HepG2 (cell line): ENCODE results near the gene NEAT1. TPM values are rescaled to one million over a fixed set of nuclear protein-coding genes. Genes with fewer than 3 reads are reported as not detected.

Experiments used
- BCL6 ChIP-seq: IDR thresholded peaks from 2 replicates; pipeline ENCODE4 v1.6.1; 2016; ENCODE audit warnings: missing genetic modification reagents, missing compliant biosample characterization
- HDAC6 ChIP-seq: fragments of 200-600 bp; sonication (generic); IDR thresholded peaks from 2 replicates; pipeline ENCODE4 v1.7.0; 2017; ENCODE audit warnings: mild to moderate bottlenecking, antibody characterized with exemption, low read length, low read depth
- MAF1 ChIP-seq: sonication (generic); formaldehyde crosslinking; IDR thresholded peaks from 2 replicates; pipeline ENCODE4 v1.5.0; 2020; ENCODE audit warnings: missing genetic modification reagents, borderline replicate concordance
- ONECUT2 ChIP-seq: sonication (generic); formaldehyde crosslinking; IDR thresholded peaks from 2 replicates; pipeline ENCODE4 v1.4.0; 2020; ENCODE audit warnings: missing genetic modification reagents
- TBX3 ChIP-seq: fragments of 450-650 bp; IDR thresholded peaks from 2 replicates; pipeline ENCODE4 v1.6.1; 2017; ENCODE audit warnings: antibody characterized with exemption, mild to moderate bottlenecking, inconsistent platforms, borderline replicate concordance
- ZKSCAN8 ChIP-seq: IDR thresholded peaks from 2 replicates; pipeline ENCODE4 v1.6.1; 2016; ENCODE audit warnings: borderline replicate concordance, missing genetic modification reagents, missing compliant biosample characterization
- ZNF12 ChIP-seq: sonication (generic); formaldehyde crosslinking; IDR thresholded peaks from 2 replicates; pipeline ENCODE4 v1.5.0; 2020; ENCODE audit warnings: missing genetic modification reagents
- ZNF180 ChIP-seq: sonication (generic); formaldehyde crosslinking; IDR thresholded peaks from 2 replicates; pipeline ENCODE4 v1.4.0; 2020; ENCODE audit warnings: low read depth, missing genetic modification reagents, borderline replicate concordance
- ZNF432 ChIP-seq: sonication (generic); formaldehyde crosslinking; IDR thresholded peaks from 2 replicates; pipeline ENCODE4 v1.5.0; 2020; ENCODE audit warnings: missing genetic modification reagents, mild to moderate bottlenecking, borderline replicate concordance
- ZNF451 ChIP-seq: sonication (generic); formaldehyde crosslinking; IDR thresholded peaks from 2 replicates; pipeline ENCODE4 v1.5.0; 2020; ENCODE audit warnings: mild to moderate bottlenecking, missing genetic modification reagents
- polyA plus RNA-seq, 8 experiments: library from polyadenylated mRNA; depleted of rRNA in 3 of 8; stranded (reverse) in 7 of 8; unstranded in 1 of 8; fragments of >200 nt; fragmentation: Illumina TruSeq in 4 of 8; extraction: Trizol in 4 of 8; gene quantifications; 2 replicates each; pipeline versions ENCODE4 v1.2.1 to v1.2.3, GENCODE V29; 2011 to 2016; ENCODE audit warnings: low read depth in 4 of 8, missing spikeins in 1 of 8, mixed read lengths in 1 of 8; ENCODE audit not compliant: insufficient read depth in 1 of 8
- total RNA-seq, 5 experiments: library from RNA; depleted of rRNA; stranded (reverse); fragments of >200 nt; fragmentation: Illumina TruSeq; extraction: Trizol; gene quantifications; 2 replicates each; pipeline ENCODE4 v1.2.3, GENCODE V29; 2016; ENCODE audit warnings: low read depth in 1 of 5
- TF ChIP-seq, protein P1 (sequence below): sonication (generic); formaldehyde crosslinking; IDR thresholded peaks from 2 replicates; pipeline ENCODE4 v1.4.0; 2020; ENCODE audit warnings: missing genetic modification reagents, borderline replicate concordance
- TF ChIP-seq, protein P2 (sequence below): sonication (generic); formaldehyde crosslinking; IDR thresholded peaks from 2 replicates; pipeline ENCODE4 v1.5.1; 2020; ENCODE audit warnings: missing genetic modification reagents, mild to moderate bottlenecking, borderline replicate concordance
- TF ChIP-seq, protein P3 (sequence below): sonication (generic); formaldehyde crosslinking; IDR thresholded peaks from 2 replicates; pipeline ENCODE4 v1.9.0; 2021; ENCODE audit warnings: missing genetic modification reagents, mild to moderate bottlenecking, borderline replicate concordance
- TF ChIP-seq, protein P4 (sequence below): sonication (generic); formaldehyde crosslinking; IDR thresholded peaks from 2 replicates; pipeline ENCODE4 v1.5.1; 2020; ENCODE audit warnings: missing genetic modification reagents, mild to moderate bottlenecking, borderline replicate concordance
- TF ChIP-seq, protein P5 (sequence below): sonication (generic); formaldehyde crosslinking; IDR thresholded peaks from 2 replicates; pipeline ENCODE4 v1.5.1; 2020; ENCODE audit warnings: mild to moderate bottlenecking, missing genetic modification reagents, moderate library complexity
- TF ChIP-seq, protein P6 (sequence below): sonication (generic); formaldehyde crosslinking; IDR thresholded peaks from 2 replicates; pipeline ENCODE4 v1.4.0; 2020; ENCODE audit warnings: missing genetic modification reagents

The NEAT1 gene
- total and polyA plus RNA-seq, 2 of the 13 experiments (the other 11 are each of a cell fraction or from before 2014, with no cell fraction given) = 20.5 to 41.2 TPM

DNA sequence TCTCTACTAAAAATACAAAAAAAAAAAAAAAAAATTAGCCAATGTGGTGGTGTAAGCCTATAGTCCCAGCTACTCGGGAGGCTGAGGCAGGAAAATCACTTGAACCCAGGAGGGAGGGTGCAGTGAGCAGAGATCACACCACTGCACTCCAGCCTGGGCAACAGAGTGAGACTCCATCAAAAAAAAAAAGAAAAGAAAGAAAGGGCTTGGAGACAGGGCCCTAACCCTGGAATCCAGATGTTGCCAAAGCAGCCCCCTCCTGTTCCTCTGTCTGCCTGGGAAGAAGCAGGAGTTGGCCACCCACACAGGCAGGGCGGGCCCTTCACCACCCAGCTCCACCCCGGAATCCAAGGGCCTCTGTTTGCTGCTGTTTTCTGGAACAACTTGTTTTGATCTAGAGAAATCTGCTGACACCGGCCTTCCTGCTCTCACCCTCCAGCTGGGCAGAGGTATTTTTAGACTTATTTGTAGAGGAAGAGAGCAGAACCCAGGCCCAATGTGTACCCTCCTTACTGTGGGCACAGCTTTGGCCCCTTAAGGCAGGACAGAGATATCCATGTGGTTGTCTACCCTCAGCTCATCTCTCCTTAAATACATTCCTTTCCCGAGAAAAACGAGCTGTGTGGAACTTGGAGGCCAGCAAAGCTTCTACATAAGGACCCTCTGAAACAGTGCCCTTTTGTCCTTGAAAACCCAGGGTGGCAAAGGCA, 2.7 kb upstream of the NEAT1 start (continued):
- TF ChIP-seq ZNF432 (no peak), ZNF12 (CRISPR knock-in tag) (no peak; the same call in 1 of the 2 replicates), BCL6 (CRISPR knock-in tag) (peak; percentile 41; the same call in 1 of the 2 replicates), MAF1 (no peak), ONECUT2 (CRISPR knock-in tag) (no peak), ZNF451 (no peak), HDAC6 (peak; percentile 10; the same call in 1 of the 2 replicates), TBX3 (no peak), ZKSCAN8 (CRISPR knock-in tag) (no peak; the same call in 1 of the 2 replicates), ZNF180 (CRISPR knock-in tag) (no peak)
- TF ChIP-seq, protein P1, sequence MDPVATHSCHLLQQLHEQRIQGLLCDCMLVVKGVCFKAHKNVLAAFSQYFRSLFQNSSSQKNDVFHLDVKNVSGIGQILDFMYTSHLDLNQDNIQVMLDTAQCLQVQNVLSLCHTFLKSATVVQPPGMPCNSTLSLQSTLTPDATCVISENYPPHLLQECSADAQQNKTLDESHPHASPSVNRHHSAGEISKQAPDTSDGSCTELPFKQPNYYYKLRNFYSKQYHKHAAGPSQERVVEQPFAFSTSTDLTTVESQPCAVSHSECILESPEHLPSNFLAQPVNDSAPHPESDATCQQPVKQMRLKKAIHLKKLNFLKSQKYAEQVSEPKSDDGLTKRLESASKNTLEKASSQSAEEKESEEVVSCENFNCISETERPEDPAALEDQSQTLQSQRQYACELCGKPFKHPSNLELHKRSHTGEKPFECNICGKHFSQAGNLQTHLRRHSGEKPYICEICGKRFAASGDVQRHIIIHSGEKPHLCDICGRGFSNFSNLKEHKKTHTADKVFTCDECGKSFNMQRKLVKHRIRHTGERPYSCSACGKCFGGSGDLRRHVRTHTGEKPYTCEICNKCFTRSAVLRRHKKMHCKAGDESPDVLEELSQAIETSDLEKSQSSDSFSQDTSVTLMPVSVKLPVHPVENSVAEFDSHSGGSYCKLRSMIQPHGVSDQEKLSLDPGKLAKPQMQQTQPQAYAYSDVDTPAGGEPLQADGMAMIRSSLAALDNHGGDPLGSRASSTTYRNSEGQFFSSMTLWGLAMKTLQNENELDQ (CRISPR knock-in tag) = no peak
- TF ChIP-seq, protein P2, sequence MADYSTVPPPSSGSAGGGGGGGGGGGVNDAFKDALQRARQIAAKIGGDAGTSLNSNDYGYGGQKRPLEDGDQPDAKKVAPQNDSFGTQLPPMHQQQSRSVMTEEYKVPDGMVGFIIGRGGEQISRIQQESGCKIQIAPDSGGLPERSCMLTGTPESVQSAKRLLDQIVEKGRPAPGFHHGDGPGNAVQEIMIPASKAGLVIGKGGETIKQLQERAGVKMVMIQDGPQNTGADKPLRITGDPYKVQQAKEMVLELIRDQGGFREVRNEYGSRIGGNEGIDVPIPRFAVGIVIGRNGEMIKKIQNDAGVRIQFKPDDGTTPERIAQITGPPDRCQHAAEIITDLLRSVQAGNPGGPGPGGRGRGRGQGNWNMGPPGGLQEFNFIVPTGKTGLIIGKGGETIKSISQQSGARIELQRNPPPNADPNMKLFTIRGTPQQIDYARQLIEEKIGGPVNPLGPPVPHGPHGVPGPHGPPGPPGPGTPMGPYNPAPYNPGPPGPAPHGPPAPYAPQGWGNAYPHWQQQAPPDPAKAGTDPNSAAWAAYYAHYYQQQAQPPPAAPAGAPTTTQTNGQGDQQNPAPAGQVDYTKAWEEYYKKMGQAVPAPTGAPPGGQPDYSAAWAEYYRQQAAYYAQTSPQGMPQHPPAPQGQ = no peak
- TF ChIP-seq, protein P3, sequence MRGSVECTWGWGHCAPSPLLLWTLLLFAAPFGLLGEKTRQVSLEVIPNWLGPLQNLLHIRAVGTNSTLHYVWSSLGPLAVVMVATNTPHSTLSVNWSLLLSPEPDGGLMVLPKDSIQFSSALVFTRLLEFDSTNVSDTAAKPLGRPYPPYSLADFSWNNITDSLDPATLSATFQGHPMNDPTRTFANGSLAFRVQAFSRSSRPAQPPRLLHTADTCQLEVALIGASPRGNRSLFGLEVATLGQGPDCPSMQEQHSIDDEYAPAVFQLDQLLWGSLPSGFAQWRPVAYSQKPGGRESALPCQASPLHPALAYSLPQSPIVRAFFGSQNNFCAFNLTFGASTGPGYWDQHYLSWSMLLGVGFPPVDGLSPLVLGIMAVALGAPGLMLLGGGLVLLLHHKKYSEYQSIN (CRISPR knock-in tag) = no peak
- TF ChIP-seq, protein P4, sequence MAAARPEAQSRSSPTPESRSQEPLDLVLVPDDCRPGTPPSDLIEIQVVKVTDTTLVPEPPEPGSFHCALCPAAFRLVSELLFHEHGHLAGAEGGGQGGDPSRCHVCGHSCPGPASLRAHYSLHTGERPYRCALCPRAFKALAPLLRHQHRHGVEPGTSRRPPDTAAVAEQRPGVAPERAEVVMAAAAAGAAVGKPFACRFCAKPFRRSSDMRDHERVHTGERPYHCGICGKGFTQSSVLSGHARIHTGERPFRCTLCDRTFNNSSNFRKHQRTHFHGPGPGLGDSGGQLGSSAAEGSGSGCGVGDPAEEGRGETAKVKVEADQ = no peak
- TF ChIP-seq, protein P5, sequence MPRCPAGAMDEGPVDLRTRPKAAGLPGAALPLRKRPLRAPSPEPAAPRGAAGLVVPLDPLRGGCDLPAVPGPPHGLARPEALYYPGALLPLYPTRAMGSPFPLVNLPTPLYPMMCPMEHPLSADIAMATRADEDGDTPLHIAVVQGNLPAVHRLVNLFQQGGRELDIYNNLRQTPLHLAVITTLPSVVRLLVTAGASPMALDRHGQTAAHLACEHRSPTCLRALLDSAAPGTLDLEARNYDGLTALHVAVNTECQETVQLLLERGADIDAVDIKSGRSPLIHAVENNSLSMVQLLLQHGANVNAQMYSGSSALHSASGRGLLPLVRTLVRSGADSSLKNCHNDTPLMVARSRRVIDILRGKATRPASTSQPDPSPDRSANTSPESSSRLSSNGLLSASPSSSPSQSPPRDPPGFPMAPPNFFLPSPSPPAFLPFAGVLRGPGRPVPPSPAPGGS = no peak
- TF ChIP-seq, protein P6, sequence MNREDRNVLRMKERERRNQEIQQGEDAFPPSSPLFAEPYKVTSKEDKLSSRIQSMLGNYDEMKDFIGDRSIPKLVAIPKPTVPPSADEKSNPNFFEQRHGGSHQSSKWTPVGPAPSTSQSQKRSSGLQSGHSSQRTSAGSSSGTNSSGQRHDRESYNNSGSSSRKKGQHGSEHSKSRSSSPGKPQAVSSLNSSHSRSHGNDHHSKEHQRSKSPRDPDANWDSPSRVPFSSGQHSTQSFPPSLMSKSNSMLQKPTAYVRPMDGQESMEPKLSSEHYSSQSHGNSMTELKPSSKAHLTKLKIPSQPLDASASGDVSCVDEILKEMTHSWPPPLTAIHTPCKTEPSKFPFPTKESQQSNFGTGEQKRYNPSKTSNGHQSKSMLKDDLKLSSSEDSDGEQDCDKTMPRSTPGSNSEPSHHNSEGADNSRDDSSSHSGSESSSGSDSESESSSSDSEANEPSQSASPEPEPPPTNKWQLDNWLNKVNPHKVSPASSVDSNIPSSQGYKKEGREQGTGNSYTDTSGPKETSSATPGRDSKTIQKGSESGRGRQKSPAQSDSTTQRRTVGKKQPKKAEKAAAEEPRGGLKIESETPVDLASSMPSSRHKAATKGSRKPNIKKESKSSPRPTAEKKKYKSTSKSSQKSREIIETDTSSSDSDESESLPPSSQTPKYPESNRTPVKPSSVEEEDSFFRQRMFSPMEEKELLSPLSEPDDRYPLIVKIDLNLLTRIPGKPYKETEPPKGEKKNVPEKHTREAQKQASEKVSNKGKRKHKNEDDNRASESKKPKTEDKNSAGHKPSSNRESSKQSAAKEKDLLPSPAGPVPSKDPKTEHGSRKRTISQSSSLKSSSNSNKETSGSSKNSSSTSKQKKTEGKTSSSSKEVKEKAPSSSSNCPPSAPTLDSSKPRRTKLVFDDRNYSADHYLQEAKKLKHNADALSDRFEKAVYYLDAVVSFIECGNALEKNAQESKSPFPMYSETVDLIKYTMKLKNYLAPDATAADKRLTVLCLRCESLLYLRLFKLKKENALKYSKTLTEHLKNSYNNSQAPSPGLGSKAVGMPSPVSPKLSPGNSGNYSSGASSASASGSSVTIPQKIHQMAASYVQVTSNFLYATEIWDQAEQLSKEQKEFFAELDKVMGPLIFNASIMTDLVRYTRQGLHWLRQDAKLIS (CRISPR knock-in tag) = peak; percentile 89; the same call in 1 of the 2 replicates
